ENCODE data around the gene PUS1. TPM values are rescaled to one million over a fixed set of nuclear protein-coding genes. Genes with fewer than 3 reads are reported as not detected.

Gene PUS1
- total RNA-seq, 1 experiment from 2014 or later = 103 TPM

GRCh38 chr12:131917139-131917710 lies 11.9 kb upstream of the PUS1 start:
- TF ChIP-seq EZH2 (IDR thresholded peaks at IDR 0.05; ENCODE audit: borderline replicate concordance, low read depth, low read length, poor library complexity, severe bottlenecking) (no peak), CTCF (conservative IDR thresholded peaks at IDR 0.05; ENCODE audit: low read depth, low read length) (no peak)
- Histone ChIP-seq H3K4me1 (ENCODE audit: insufficient read depth, low read length, poor library complexity, severe bottlenecking) (peaks cover 6% of the 10 kb centered on the region), H3K27ac (ENCODE audit: low read depth, low read length, poor library complexity, severe bottlenecking) (no peak overlapping the region), H3K4me3 (ENCODE audit: low read depth, low read length, poor library complexity, severe bottlenecking) (no peak overlapping the region), H3K27me3 (replicated peaks; ENCODE audit: insufficient read depth, low read depth, low read length, poor library complexity) (no peaks in the 10 kb centered on the region), H3K36me3 (ENCODE audit: insufficient read depth, low read length, poor library complexity, severe bottlenecking) (peaks cover 44% of the 10 kb centered on the region), H3K9me3 (ENCODE audit: low read depth, low read length, poor library complexity, severe bottlenecking) (no peaks in the 10 kb centered on the region)
- no TSS peak for BruUV-seq (replicated peaks)
- no peak for DNase-seq (ENCODE audit: low spot score)
- CTCF ChIA-PET = no interaction called here
- intact Hi-C loops (cut with micrococcal nuclease; ENCODE audit: unreplicated experiment) = no loop called here
- POLR2A ChIA-PET (ENCODE audit: low non-redundant PET) = no interaction called here

GRCh38 chr12:131917711-131918306 lies 11.3 kb upstream of the PUS1 start:
- Histone ChIP-seq H3K9me3 (ENCODE audit: low read depth, low read length, poor library complexity, severe bottlenecking) (no peaks in the 10 kb centered on the region), H3K27me3 (replicated peaks; ENCODE audit: insufficient read depth, low read depth, low read length, poor library complexity) (no peaks in the 10 kb centered on the region), H3K36me3 (ENCODE audit: insufficient read depth, low read length, poor library complexity, severe bottlenecking) (peaks cover 38% of the 10 kb centered on the region), H3K4me3 (ENCODE audit: low read depth, low read length, poor library complexity, severe bottlenecking) (no peak overlapping the region), H3K4me1 (ENCODE audit: insufficient read depth, low read length, poor library complexity, severe bottlenecking) (peaks cover under 1% of the 10 kb centered on the region), H3K27ac (ENCODE audit: low read depth, low read length, poor library complexity, severe bottlenecking) (no peak overlapping the region)
- ChIA-PET POLR2A (ENCODE audit: low non-redundant PET) (no interaction called here), CTCF (no interaction called here)
- DNase-seq (ENCODE audit: low spot score) = no peak
- no TSS peak for BruUV-seq (replicated peaks)
- TF ChIP-seq CTCF (conservative IDR thresholded peaks at IDR 0.05; ENCODE audit: low read depth, low read length) (no peak), EZH2 (IDR thresholded peaks at IDR 0.05; ENCODE audit: borderline replicate concordance, low read depth, low read length, poor library complexity, severe bottlenecking) (no peak)
- intact Hi-C loops (cut with micrococcal nuclease; ENCODE audit: unreplicated experiment) = no loop called here

GRCh38 chr12:131918311-131919050 lies 10.6 kb upstream of the PUS1 start:
- CTCF ChIA-PET = no interaction called here
- no peaks in the 10 kb centered on the region for H3K9me3 ChIP-seq (ENCODE audit: low read depth, low read length, poor library complexity, severe bottlenecking)
- POLR2A ChIA-PET (ENCODE audit: low non-redundant PET) = no interaction called here
- no TSS peak for BruUV-seq (replicated peaks)
- DNase-seq (ENCODE audit: low spot score) = no peak
- no peaks in the 10 kb centered on the region for H3K27me3 ChIP-seq (replicated peaks; ENCODE audit: insufficient read depth, low read depth, low read length, poor library complexity)
- intact Hi-C loops (cut with micrococcal nuclease; ENCODE audit: unreplicated experiment) = no loop called here
- TF ChIP-seq EZH2 (IDR thresholded peaks at IDR 0.05; ENCODE audit: borderline replicate concordance, low read depth, low read length, poor library complexity, severe bottlenecking) (no peak), CTCF (conservative IDR thresholded peaks at IDR 0.05; ENCODE audit: low read depth, low read length) (no peak)
- H3K4me3 ChIP-seq (ENCODE audit: low read depth, low read length, poor library complexity, severe bottlenecking) = no peak overlapping the region
- H3K27ac ChIP-seq (ENCODE audit: low read depth, low read length, poor library complexity, severe bottlenecking) = no peak overlapping the region
- peaks cover 35% of the 10 kb centered on the region for H3K36me3 ChIP-seq (ENCODE audit: insufficient read depth, low read length, poor library complexity, severe bottlenecking)
- no peaks in the 10 kb centered on the region for H3K4me1 ChIP-seq (ENCODE audit: insufficient read depth, low read length, poor library complexity, severe bottlenecking)

Measured in A673 (cell line).